Loucy (cell line): ENCODE measurements around the gene TFCP2L1.

Experiments
- EZH2phosphoT487 ChIP-seq: fragments of 200-600 bp; IDR thresholded peaks from 2 replicates; pipeline ENCODE4 v1.6.1; 2018; ENCODE audit warnings: antibody characterized with exemption, mild to moderate bottlenecking, moderate library complexity, borderline replicate concordance
- TF ChIP-seq, protein P1 (sequence below): fragments of 200-600 bp; sonication (generic); conservative IDR thresholded peaks from 2 replicates; pipeline ENCODE4 v1.5.1; 2014; ENCODE audit warnings: mild to moderate bottlenecking, antibody characterized with exemption, low read length

DNA sequence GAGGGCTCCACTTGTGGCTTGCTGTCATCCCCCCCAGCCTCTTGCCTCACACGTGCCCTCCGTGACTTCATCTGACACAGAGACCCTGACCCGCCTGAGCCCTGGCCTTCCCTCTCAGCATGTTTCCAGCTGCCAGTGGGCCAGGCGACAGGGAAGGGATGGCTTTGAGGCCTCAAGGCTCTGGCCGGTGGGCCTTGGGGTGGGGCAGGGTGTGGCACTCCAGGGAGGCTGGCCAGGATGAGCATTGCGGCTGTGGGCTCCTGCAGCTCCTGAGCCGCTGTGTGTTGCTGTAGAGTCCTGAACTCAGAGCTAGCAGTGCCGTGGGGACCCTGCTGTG, 85.0 kb downstream of the TFCP2L1 start:
- TF ChIP-seq, protein P1, sequence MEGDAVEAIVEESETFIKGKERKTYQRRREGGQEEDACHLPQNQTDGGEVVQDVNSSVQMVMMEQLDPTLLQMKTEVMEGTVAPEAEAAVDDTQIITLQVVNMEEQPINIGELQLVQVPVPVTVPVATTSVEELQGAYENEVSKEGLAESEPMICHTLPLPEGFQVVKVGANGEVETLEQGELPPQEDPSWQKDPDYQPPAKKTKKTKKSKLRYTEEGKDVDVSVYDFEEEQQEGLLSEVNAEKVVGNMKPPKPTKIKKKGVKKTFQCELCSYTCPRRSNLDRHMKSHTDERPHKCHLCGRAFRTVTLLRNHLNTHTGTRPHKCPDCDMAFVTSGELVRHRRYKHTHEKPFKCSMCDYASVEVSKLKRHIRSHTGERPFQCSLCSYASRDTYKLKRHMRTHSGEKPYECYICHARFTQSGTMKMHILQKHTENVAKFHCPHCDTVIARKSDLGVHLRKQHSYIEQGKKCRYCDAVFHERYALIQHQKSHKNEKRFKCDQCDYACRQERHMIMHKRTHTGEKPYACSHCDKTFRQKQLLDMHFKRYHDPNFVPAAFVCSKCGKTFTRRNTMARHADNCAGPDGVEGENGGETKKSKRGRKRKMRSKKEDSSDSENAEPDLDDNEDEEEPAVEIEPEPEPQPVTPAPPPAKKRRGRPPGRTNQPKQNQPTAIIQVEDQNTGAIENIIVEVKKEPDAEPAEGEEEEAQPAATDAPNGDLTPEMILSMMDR, result no peak
- TF ChIP-seq EZH2phosphoT487, result no peak
